Sigmoid colon (tissue), 7 donors: Measurements from ENCODE around the gene SCART1. TPM values are rescaled to one million over a fixed set of nuclear protein-coding genes. Genes with fewer than 3 reads are reported as not detected.
"Not testable (repeated sequence)": the region's sequence is repeated elsewhere in the genome, so short reads cannot be mapped to it uniquely, and the experiment has no call there.

Experiments used
- DNase-seq: peaks from one replicate; pipeline ENCODE4 v3.0.0-alpha.2; 2019
- H3K27ac ChIP-seq, 4 donors: fragments of 200-600 bp; sonication (generic); one replicate each; pipeline ENCODE4 v1.5.1; 2016 to 2019; ENCODE audit warnings: mild to moderate bottlenecking in 1 of 4
- H3K27me3 ChIP-seq, 3 donors: fragments of 200-600 bp; sonication (generic); one replicate each; pipeline ENCODE4 v1.5.1; 2019; ENCODE audit warnings: mild to moderate bottlenecking in 1 of 3
- H3K36me3 ChIP-seq, 4 donors: fragments of 200-600 bp; sonication (generic); one replicate each; pipeline ENCODE4 v1.5.1; 2016 to 2019
- H3K4me1 ChIP-seq, 4 donors: fragments of 200-600 bp; sonication (generic); one replicate each; pipeline ENCODE4 v1.5.1; 2017 to 2019
- H3K4me3 ChIP-seq, 4 donors: fragments of 200-600 bp; sonication (generic); one replicate each; pipeline ENCODE4 v1.5.1; 2017 to 2019; ENCODE audit warnings: mild to moderate bottlenecking in 2 of 4, moderate library complexity in 1 of 4
- H3K9me3 ChIP-seq, 4 donors: fragments of 200-600 bp in 3 of 4; sonication (generic) in 3 of 4; one replicate each; pipeline versions ENCODE4 v1.5.1 to v1.6.1; 2013 to 2019
- CTCF ChIP-seq, 4 experiments: fragments of 450-650 bp in 3 of 4; fragments of 200-600 bp in 1 of 4; IDR thresholded peaks; one replicate each; pipeline ENCODE4 v1.5.1; 2016 to 2019; ENCODE audit warnings: antibody characterized with exemption in 4 of 4, mild to moderate bottlenecking in 3 of 4, moderate library complexity in 2 of 4
- EP300 ChIP-seq, 4 donors: sonication (generic); formaldehyde crosslinking; IDR thresholded peaks; one replicate each; pipeline ENCODE4 v1.6.1; 2017; ENCODE audit warnings: antibody characterized with exemption in 4 of 4
- POLR2A ChIP-seq, 2 donors: fragments of 450-650 bp; IDR thresholded peaks; one replicate each; pipeline ENCODE4 v1.6.1; 2016; ENCODE audit warnings: antibody characterized with exemption in 2 of 2, mild to moderate bottlenecking in 2 of 2, moderate library complexity in 2 of 2
- POLR2AphosphoS5 ChIP-seq, 4 donors: sonication (generic); formaldehyde crosslinking; IDR thresholded peaks; one replicate each; pipeline ENCODE4 v1.6.1; 2017; ENCODE audit warnings: antibody characterized with exemption in 4 of 4
- WGBS, 2 donors: extraction: QIAGEN DNeasy Blood & Tissue Kit; methylation state at CpG; one replicate each; pipeline ENCODE4 v1.1.7; 2013; 5-methylcytosine and 5-hydroxymethylcytosine counted together
- intact Hi-C: fragments of 100-400 bp; cut with DNase I; formaldehyde crosslinking; loops from one replicate; pipeline ENCODE4 v1.15.1; 2023
- polyA plus RNA-seq, 3 donors: library from polyadenylated mRNA; stranded (reverse); fragments of 200-250 nt; gene quantifications; one replicate each; pipeline ENCODE4 v1.2.3, GENCODE V29; 2013
- total RNA-seq, 4 donors: library from RNA; depleted of rRNA; stranded (reverse); fragments of >200 nt; gene quantifications; one replicate each; pipeline ENCODE4 v1.1.0, GENCODE V29; 2016
- donor health status: healthy with polysubstance abuse.
- donor health status: Bipolar disorder and iron deficiency.
- donor health status: healthy.

Gene SCART1
- total and polyA plus RNA-seq, 7 donors = 0.99 to 4.7 (median 2.9) TPM; not detected in 2

GRCh38 chr10:133515471-133515870 lies 61.7 kb downstream of the SCART1 start:
- H3K27me3 ChIP-seq = no peaks in the 10 kb centered on the region
- H3K27ac ChIP-seq = no peak overlapping the region
- H3K4me3 ChIP-seq = no peak overlapping the region
- TF ChIP-seq POLR2A (IDR thresholded peaks at IDR 0.05) = no peak
- no peak for TF ChIP-seq CTCF (IDR thresholded peaks at IDR 0.05)
- DNase-seq = no peak
- no peaks in the 10 kb centered on the region for H3K9me3 ChIP-seq
- intact Hi-C loops = no loop called here
- WGBS, 2 donors = 72 to 73% methylated on average over 4 of the region's 4 CpGs
- H3K36me3 ChIP-seq = no peaks in the 10 kb centered on the region
- peaks cover 0 to 10% (median 0%) of the 10 kb centered on the region in 4 donors for H3K4me1 ChIP-seq

GRCh38 chr10:133516057-133516456 lies 62.3 kb downstream of the SCART1 start:
- intact Hi-C loops = no loop called here
- 55 to 58% methylated on average over 4 of the region's 4 CpGs for WGBS, 2 donors
- no peak for DNase-seq
- Histone ChIP-seq H3K36me3 (no peaks in the 10 kb centered on the region), H3K4me3 (no peak overlapping the region), H3K27me3 (no peaks in the 10 kb centered on the region), H3K4me1 (peaks cover 0 to 13% (median 0%) of the 10 kb centered on the region in 4 donors), H3K9me3 (no peaks in the 10 kb centered on the region), H3K27ac (no peak overlapping the region)
- no peak for TF ChIP-seq EP300 (IDR thresholded peaks at IDR 0.05)
- no peak for TF ChIP-seq POLR2A (IDR thresholded peaks at IDR 0.05)
- TF ChIP-seq POLR2AphosphoS5 (IDR thresholded peaks at IDR 0.05) = no peak
- no peak for TF ChIP-seq CTCF (IDR thresholded peaks at IDR 0.05)

GRCh38 chr10:133518517-133518916 lies 64.8 kb downstream of the SCART1 start:
- H3K9me3 ChIP-seq, DNase-seq, H3K36me3 ChIP-seq, H3K27me3 ChIP-seq, intact Hi-C loops, H3K4me3 ChIP-seq, H3K27ac ChIP-seq: not testable (repeated sequence)
- H3K4me1 ChIP-seq = peaks cover 0 to 13% (median 0%) of the 10 kb centered on the region in 4 donors
- WGBS, 2 donors = 59 to 72% methylated on average over 5 of the region's 5 CpGs

Other genes with a start within 250 kb of the SCART1 start
- gene UTF1, start 223.7 kb upstream of the SCART1 start, total RNA-seq = not detected
- gene UTF1, start 223.7 kb upstream of the SCART1 start, polyA plus RNA-seq = not detected
- gene VENTX, start 216.1 kb upstream of the SCART1 start, total RNA-seq = 1 to 10 TPM in 2 of 4 donors, under 1 TPM in 2; 0.66 to 1.4 (median 0.95) TPM
- gene VENTX, start 216.1 kb upstream of the SCART1 start, polyA plus RNA-seq = under 1 TPM in 1 of 3 donors, not detected in 2; 0.36 TPM
- gene ADAM8, start 177.1 kb upstream of the SCART1 start, total RNA-seq = 1 to 10 TPM in 1 of 4 donors, under 1 TPM in 3; 0.36 to 7.6 (median 0.74) TPM
- gene ADAM8, start 177.1 kb upstream of the SCART1 start, polyA plus RNA-seq = 1 to 10 TPM; 1.2 to 8.9 (median 3.5) TPM
- gene TUBGCP2, start 145.1 kb upstream of the SCART1 start, total RNA-seq = 10 to 100 TPM; 25.8 to 33.5 (median 30.2) TPM
- gene TUBGCP2, start 145.1 kb upstream of the SCART1 start, polyA plus RNA-seq = 10 to 100 TPM; 13.8 to 51.1 (median 26.6) TPM
- gene ZNF511, start 145.0 kb upstream of the SCART1 start, total RNA-seq = 10 to 100 TPM; 42.8 to 53.6 (median 45.1) TPM
- 10 to 100 TPM; 34.7 to 55.6 (median 49.9) TPM for gene ZNF511, start 145.0 kb upstream of the SCART1 start, polyA plus RNA-seq
- 1 to 10 TPM; 1.3 to 6.8 (median 5.4) TPM for gene CALY, start 117.0 kb upstream of the SCART1 start, total RNA-seq
- gene CALY, start 117.0 kb upstream of the SCART1 start, polyA plus RNA-seq = 1 to 10 TPM in 1 of 3 donors, not detected in 2; 1.4 TPM
- 1 to 10 TPM in 1 of 4 donors, not detected in 3; 2.9 TPM for gene PRAP1, start 106.6 kb upstream of the SCART1 start, total RNA-seq
- gene PRAP1, start 106.6 kb upstream of the SCART1 start, polyA plus RNA-seq = 100 to 1,000 TPM in 1 of 3 donors, 10 to 100 TPM in 2; 73.4 to 102 (median 88.9) TPM
- gene FUOM, start 95.9 kb upstream of the SCART1 start, total RNA-seq = 10 to 100 TPM in 2 of 4 donors, 1 to 10 TPM in 2; 8.0 to 25.7 (median 12.8) TPM
- gene FUOM, start 95.9 kb upstream of the SCART1 start, polyA plus RNA-seq = 10 to 100 TPM; 39.0 to 98.0 (median 48.9) TPM
- 10 to 100 TPM; 58.6 to 87.0 (median 65.6) TPM for gene ECHS1, start 80.6 kb upstream of the SCART1 start, total RNA-seq
- gene ECHS1, start 80.6 kb upstream of the SCART1 start, polyA plus RNA-seq = 100 to 1,000 TPM; 187 to 360 (median 220) TPM
- 10 to 100 TPM in 3 of 4 donors, 1 to 10 TPM in 1; 6.4 to 11.8 (median 11.0) TPM for gene PAOX, start 74.7 kb upstream of the SCART1 start, total RNA-seq
- 1 to 10 TPM; 5.4 to 8.7 (median 6.5) TPM for gene PAOX, start 74.7 kb upstream of the SCART1 start, polyA plus RNA-seq
- gene MTG1, start 59.8 kb upstream of the SCART1 start, total RNA-seq = 10 to 100 TPM; 14.0 to 28.8 (median 17.0) TPM
- gene MTG1, start 59.8 kb upstream of the SCART1 start, polyA plus RNA-seq = 10 to 100 TPM; 27.6 to 63.6 (median 30.3) TPM
- 1 to 10 TPM in 1 of 4 donors, under 1 TPM in 2, not detected in 1; 0.41 to 1.1 (median 0.71) TPM for gene SPRN, start 29.3 kb upstream of the SCART1 start, total RNA-seq
- under 1 TPM in 2 of 3 donors, not detected in 1; under 0.01 to 0.28 TPM for gene SPRN, start 29.3 kb upstream of the SCART1 start, polyA plus RNA-seq
- 1 to 10 TPM; 1.2 to 7.2 (median 4.5) TPM for gene CYP2E1, start 73.4 kb downstream of the SCART1 start, total RNA-seq
- under 1 TPM in 1 of 3 donors, not detected in 2; 0.66 TPM for gene CYP2E1, start 73.4 kb downstream of the SCART1 start, polyA plus RNA-seq
- 1 to 10 TPM in 1 of 4 donors, not detected in 3; 6.1 TPM for gene SYCE1, start 111.6 kb downstream of the SCART1 start, total RNA-seq
- gene SYCE1, start 111.6 kb downstream of the SCART1 start, polyA plus RNA-seq = 1 to 10 TPM in 1 of 3 donors, under 1 TPM in 1, not detected in 1; 0.15 to 1.2 TPM
- gene FRG2B, start 172.8 kb downstream of the SCART1 start, total RNA-seq = not detected
- not detected for gene FRG2B, start 172.8 kb downstream of the SCART1 start, polyA plus RNA-seq